Psoas muscle (tissue), 8 donors: ENCODE results near the gene MTHFD1L. TPM values are rescaled to one million over a fixed set of nuclear protein-coding genes. Genes with fewer than 3 reads are reported as not detected.

Experiments
- ATAC-seq, 4 donors: fragments of 200-7000 bp; cut with Tn5 transposase; one replicate each; pipeline ENCODE4 v1.9.1; 2020; ENCODE audit warnings: moderate library complexity in 3 of 4, mild to moderate bottlenecking in 2 of 4
- DNase-seq, 2 donors: peaks; one replicate each; pipeline ENCODE4 v3.0.0-alpha.2; 2020
- H3K27ac ChIP-seq: fragments of 200-600 bp; one replicate; pipeline ENCODE4 v1.8.0; 2022
- H3K27me3 ChIP-seq, 3 donors: fragments of 200-600 bp in 1 of 3; one replicate each; pipeline versions ENCODE4 v1.6.1 to v1.8.0; 2013 to 2022; ENCODE audit warnings: low read length in 2 of 3, mild to moderate bottlenecking in 2 of 3, moderate library complexity in 1 of 3; ENCODE audit not compliant: insufficient read depth in 3 of 3
- H3K36me3 ChIP-seq, 2 donors: fragments of 200-600 bp in 1 of 2; one replicate each; pipeline versions ENCODE4 v1.6.1 to v1.8.0; 2013 to 2022; ENCODE audit warnings: low read depth in 1 of 2, mild to moderate bottlenecking in 1 of 2, moderate library complexity in 1 of 2; ENCODE audit not compliant: insufficient read depth in 1 of 2
- H3K4me1 ChIP-seq: fragments of 200-600 bp; one replicate; pipeline ENCODE4 v1.8.0; 2022
- H3K4me3 ChIP-seq: fragments of 200-600 bp; one replicate; pipeline ENCODE4 v1.8.0; 2022; ENCODE audit warnings: mild to moderate bottlenecking
- H3K9me3 ChIP-seq: fragments of 200-600 bp; one replicate; pipeline ENCODE4 v1.8.0; 2022
- CTCF ChIP-seq: fragments of 200-600 bp; IDR thresholded peaks from one replicate; pipeline ENCODE4 v1.8.0; 2022; ENCODE audit warnings: antibody characterized with exemption
- WGBS, 3 donors: extraction: QIAGEN DNeasy Blood & Tissue Kit; methylation state at CpG; one replicate each; pipeline versions ENCODE4 v1.1.6 to v1.1.7; 2013; 5-methylcytosine and 5-hydroxymethylcytosine counted together
- intact Hi-C, 2 donors: fragments of 100-400 bp; cut with DNase I; formaldehyde crosslinking; loops; one replicate each; pipeline versions ENCODE4 v1.11.0 to v1.14.2; 2022
- polyA plus RNA-seq, 3 donors: library from polyadenylated mRNA; stranded (reverse); fragments of 200-250 nt; gene quantifications; one replicate each; pipeline ENCODE4 v1.2.3, GENCODE V29; 2013
- total RNA-seq, 4 donors: library from RNA; stranded (reverse); fragmentation: NEBNext Ultra II Directional in 2 of 4; extraction: Animal tissue kit (Norgen Biotek cat#: 25700) in 2 of 4; gene quantifications; one replicate each; pipeline versions ENCODE4 v1.2.1 to v1.2.4, GENCODE V29; 2021 to 2023
- donor health status: healthy with polysubstance abuse.
- donor health status: DM: no; HTN: no; CAD: no; lungs with moderate emphysema.
- donor health status: Bipolar disorder and iron deficiency.
- donor health status: healthy.
- donor health status: DM: yes; HTN: yes; CAD: no.
- donor health status: DM: no; HTN: no; CAD: no.
- donor health status: DM: no; HTN: no; CAD: no.
- donor health status: DM: yes; HTN: yes; CAD: no.

Gene MTHFD1L
- total and polyA plus RNA-seq, 7 donors, result 0.21 to 4.1 (median 1.1) TPM

GRCh38 chr6:150930841-150931240 lies 65.3 kb downstream of the MTHFD1L start:
- H3K27me3 ChIP-seq, result no peaks in the 10 kb centered on the region
- ATAC-seq (no peak), DNase-seq (no peak)
- no peak for TF ChIP-seq CTCF
- WGBS, 3 donors, result 64 to 79% (median 72%) methylated on average over 1 of the region's 1 CpG
- no peaks in the 10 kb centered on the region for H3K36me3 ChIP-seq
- intact Hi-C loops, result no loop called here
- no peaks in the 10 kb centered on the region for H3K4me1 ChIP-seq
- H3K27ac ChIP-seq, result no peak overlapping the region
- no peak overlapping the region for H3K4me3 ChIP-seq
- H3K9me3 ChIP-seq, result no peaks in the 10 kb centered on the region

- ATAC-seq (no peak), DNase-seq (no peak)
- Histone ChIP-seq H3K9me3 (no peaks in the 10 kb centered on the region), H3K36me3 (no peaks in the 10 kb centered on the region), H3K4me3 (no peak overlapping the region), H3K4me1 (no peaks in the 10 kb centered on the region), H3K27me3 (no peaks in the 10 kb centered on the region), H3K27ac (no peak overlapping the region)
- intact Hi-C loops, result no loop called here
- no peak for TF ChIP-seq CTCF
- WGBS, 3 donors, result 45 to 66% (median 46%) methylated on average over 1 of the region's 1 CpG
Observed at GRCh38 chr6:150931405-150931804, 65.9 kb downstream of the MTHFD1L start.

- no peak for TF ChIP-seq CTCF
- intact Hi-C loops, result no loop called here
- no peaks in the 10 kb centered on the region for H3K4me1 ChIP-seq
- no peak for ATAC-seq
- H3K36me3 ChIP-seq, result no peaks in the 10 kb centered on the region
- DNase-seq, result no peak
- 54 to 57% (median 54%) methylated on average over 3 of the region's 3 CpGs for WGBS, 3 donors
- H3K4me3 ChIP-seq, result no peak overlapping the region
- H3K9me3 ChIP-seq, result no peaks in the 10 kb centered on the region
- H3K27ac ChIP-seq, result no peak overlapping the region
- no peaks in the 10 kb centered on the region for H3K27me3 ChIP-seq
Observed at GRCh38 chr6:150932996-150933395, 67.5 kb downstream of the MTHFD1L start.

- Histone ChIP-seq H3K4me1 (no peaks in the 10 kb centered on the region), H3K4me3 (no peak overlapping the region), H3K27me3 (no peaks in the 10 kb centered on the region), H3K36me3 (no peaks in the 10 kb centered on the region), H3K27ac (no peak overlapping the region), H3K9me3 (no peaks in the 10 kb centered on the region)
- ATAC-seq (no peak), DNase-seq (no peak)
- no peak for TF ChIP-seq CTCF
- intact Hi-C loops, result no loop called here
- 95 to 98% (median 97%) methylated on average over 4 of the region's 4 CpGs for WGBS, 3 donors
Observed at GRCh38 chr6:150934380-150934779, 68.9 kb downstream of the MTHFD1L start.

GRCh38 chr6:150936021-150936555 lies 70.6 kb downstream of the MTHFD1L start:
- no peaks in the 10 kb centered on the region for H3K27me3 ChIP-seq
- ATAC-seq, result no peak
- intact Hi-C loops, result no loop called here
- H3K36me3 ChIP-seq, result no peaks in the 10 kb centered on the region
- H3K27ac ChIP-seq, result no peak overlapping the region
- H3K4me1 ChIP-seq, result no peaks in the 10 kb centered on the region
- no peak overlapping the region for H3K4me3 ChIP-seq
- WGBS, 3 donors, result 64 to 73% (median 73%) methylated on average over 2 of the region's 2 CpGs
- no peak for DNase-seq
- TF ChIP-seq CTCF, result no peak
- no peaks in the 10 kb centered on the region for H3K9me3 ChIP-seq
